Neural crest cell (in vitro differentiated cells): ENCODE measurements around the gene LAMB2. TPM values are rescaled to one million over a fixed set of nuclear protein-coding genes. Genes with fewer than 3 reads are reported as not detected.

Source experiments
- DNase-seq: peaks from one replicate; pipeline ENCODE4 v3.0.0; 2021; ENCODE audit warnings: low read depth, mixed read lengths, low spot score
- H3K27ac Mint-ChIP-seq: one replicate; pipeline ENCODE4 v1.8.0; 2021; ENCODE audit warnings: mild to moderate bottlenecking, mixed read lengths; ENCODE audit not compliant: unreplicated experiment
- H3K27me3 Mint-ChIP-seq: 2 replicates; pipeline ENCODE4 v1.8.0; 2021; ENCODE audit warnings: low read depth, mild to moderate bottlenecking, mixed read lengths
- H3K36me3 Mint-ChIP-seq: 2 replicates; pipeline ENCODE4 v1.8.0; 2021; ENCODE audit warnings: low read depth, mild to moderate bottlenecking, mixed read lengths
- H3K4me1 Mint-ChIP-seq: 2 replicates; pipeline ENCODE4 v1.8.0; 2021; ENCODE audit warnings: mixed read lengths
- H3K4me3 Mint-ChIP-seq: one replicate; pipeline ENCODE4 v1.8.0; 2021; ENCODE audit warnings: mild to moderate bottlenecking, mixed read lengths
- H3K9me3 Mint-ChIP-seq: 2 replicates; pipeline ENCODE4 v1.8.0; 2021; ENCODE audit warnings: mixed read lengths
- CTCF ChIP-seq: fragments of 200-600 bp; sonication (generic); conservative IDR thresholded peaks from 2 replicates; pipeline ENCODE4 v1.5.0; 2021; ENCODE audit warnings: antibody characterized with exemption, mild to moderate bottlenecking
- total RNA-seq: library from RNA; stranded (reverse); gene quantifications from 2 replicates; pipeline ENCODE4 v1.2.1, GENCODE V29; 2021

Gene LAMB2
- total RNA-seq, 1 donor from 2014 or later, result 120 TPM

- H3K4me1 Mint-ChIP-seq, result no peaks in the 10 kb centered on the region
- H3K9me3 Mint-ChIP-seq, result no peaks in the 10 kb centered on the region
- H3K27me3 Mint-ChIP-seq, result no peaks in the 10 kb centered on the region
- H3K27ac Mint-ChIP-seq, result no peak overlapping the region
- DNase-seq, result no peak
- H3K36me3 Mint-ChIP-seq, result no peaks in the 10 kb centered on the region
- no peak overlapping the region for H3K4me3 Mint-ChIP-seq
- TF ChIP-seq CTCF, result no peak
These were observed 15.3 kb upstream of the LAMB2 start for GRCh38 chr3:49148159-49148558.

GRCh38 chr3:49140080-49140479 lies 7.2 kb upstream of the LAMB2 start:
- Mint-ChIP-seq H3K9me3 (peaks cover 2% of the 10 kb centered on the region), H3K27me3 (peaks cover 6% of the 10 kb centered on the region), H3K27ac (no peak overlapping the region), H3K4me1 (peaks cover 9% of the 10 kb centered on the region), H3K36me3 (no peaks in the 10 kb centered on the region), H3K4me3 (no peak overlapping the region)
- TF ChIP-seq CTCF, result no peak
- no peak for DNase-seq

- peak overlapping the region; percentile 92 for H3K4me3 Mint-ChIP-seq
- no peak for TF ChIP-seq CTCF
- no peak for DNase-seq
- H3K27me3 Mint-ChIP-seq, result no peaks in the 10 kb centered on the region
- H3K9me3 Mint-ChIP-seq, result no peaks in the 10 kb centered on the region
- H3K27ac Mint-ChIP-seq, result no peak overlapping the region
- H3K4me1 Mint-ChIP-seq, result peaks cover 42% of the 10 kb centered on the region
- H3K36me3 Mint-ChIP-seq, result no peaks in the 10 kb centered on the region
These were observed 2.6 kb upstream of the LAMB2 start for GRCh38 chr3:49135499-49135898.

GRCh38 chr3:49134471-49135265 lies 1.8 kb upstream of the LAMB2 start:
- Mint-ChIP-seq H3K4me1 (peaks cover 35% of the 10 kb centered on the region), H3K36me3 (no peaks in the 10 kb centered on the region), H3K9me3 (no peaks in the 10 kb centered on the region), H3K27me3 (no peaks in the 10 kb centered on the region), H3K27ac (no peak overlapping the region), H3K4me3 (peak overlapping the region; percentile 92)
- DNase-seq, result no peak
- no peak for TF ChIP-seq CTCF

GRCh38 chr3:49133226-49133951 lies 539 bp upstream of the LAMB2 start:
- peak; percentile 69 for DNase-seq
- Mint-ChIP-seq H3K4me1 (peaks cover 35% of the 10 kb centered on the region), H3K36me3 (no peaks in the 10 kb centered on the region), H3K27me3 (no peaks in the 10 kb centered on the region), H3K27ac (peak overlapping the region; percentile 64), H3K9me3 (no peaks in the 10 kb centered on the region), H3K4me3 (peak overlapping the region; percentile 92)
- TF ChIP-seq CTCF, result no peak
